Heart right ventricle (tissue), 16 donors: ENCODE measurements around the gene CGRRF1. TPM values are rescaled to one million over a fixed set of nuclear protein-coding genes. Genes with fewer than 3 reads are reported as not detected.

Source experiments
- ATAC-seq, 8 donors: fragments of 200-7000 bp; cut with Tn5 transposase; one replicate each; pipeline ENCODE4 v1.9.1; 2020; ENCODE audit warnings: mild to moderate bottlenecking in 8 of 8, moderate library complexity in 8 of 8, moderate number of reproducible peaks in 1 of 8
- DNase-seq, 2 donors: peaks; one replicate each; pipeline ENCODE4 v3.0.0-alpha.2; 2020
- H3K27ac ChIP-seq, 10 donors: fragments of 200-600 bp; sonication (generic) in 2 of 10; one replicate each; pipeline versions ENCODE4 v1.5.0 to v1.8.0; 2020 to 2022; ENCODE audit warnings: mild to moderate bottlenecking in 3 of 10
- H3K27me3 ChIP-seq, 7 donors: fragments of 200-600 bp; one replicate each; pipeline ENCODE4 v1.8.0; 2021 to 2022; ENCODE audit warnings: mild to moderate bottlenecking in 2 of 7
- H3K36me3 ChIP-seq, 9 donors: fragments of 200-600 bp; sonication (generic) in 1 of 9; one replicate each; pipeline versions ENCODE4 v1.5.0 to v1.8.0; 2020 to 2022; ENCODE audit warnings: mild to moderate bottlenecking in 2 of 9
- H3K4me1 ChIP-seq, 9 donors: fragments of 200-600 bp; sonication (generic) in 1 of 9; one replicate each; pipeline versions ENCODE4 v1.5.0 to v1.8.0; 2020 to 2022; ENCODE audit warnings: mild to moderate bottlenecking in 4 of 9
- H3K4me3 ChIP-seq, 10 donors: fragments of 200-600 bp; sonication (generic) in 2 of 10; one replicate each; pipeline versions ENCODE4 v1.5.0 to v1.8.0; 2020 to 2022; ENCODE audit warnings: mild to moderate bottlenecking in 7 of 10, moderate library complexity in 2 of 10
- H3K9me3 ChIP-seq, 11 donors: fragments of 200-600 bp in 10 of 11; sonication (generic) in 2 of 11; one replicate each; pipeline versions ENCODE4 v1.5.0 to v1.8.0; 2013 to 2022; ENCODE audit warnings: mild to moderate bottlenecking in 2 of 11, control low read depth in 1 of 11, moderate library complexity in 1 of 11
- WGBS, 2 donors: extraction: QIAGEN DNeasy Blood & Tissue Kit; methylation state at CpG; one replicate each; pipeline ENCODE4 v1.1.7; 2013; ENCODE audit warnings: inconsistent platforms in 1 of 2; 5-methylcytosine and 5-hydroxymethylcytosine counted together
- intact Hi-C, 10 donors: fragments of 100-400 bp; cut with DNase I; formaldehyde crosslinking; loops; one replicate each; pipeline versions ENCODE4 v1.11.1 to v1.14.2; 2022
- polyA plus RNA-seq, 2 donors: library from polyadenylated mRNA; stranded (reverse); fragments of 200-250 nt; gene quantifications; one replicate each; pipeline ENCODE4 v1.2.3, GENCODE V29; 2013
- total RNA-seq, 10 donors: library from RNA; stranded (reverse); fragmentation: NEBNext Ultra II Directional in 3 of 10; extraction: Animal tissue kit (Norgen Biotek cat#: 25700) in 3 of 10; gene quantifications; one replicate each; pipeline versions ENCODE4 v1.2.1 to v1.2.4, GENCODE V29; 2021 to 2023
- TF ChIP-seq, protein P1 (sequence below), 9 donors: fragments of 200-600 bp; sonication (generic) in 2 of 9; IDR thresholded peaks; one replicate each; pipeline versions ENCODE4 v1.5.0 to v1.8.0; 2021 to 2022; ENCODE audit warnings: antibody characterized with exemption in 9 of 9, mild to moderate bottlenecking in 5 of 9, moderate library complexity in 1 of 9
- donor health status: Arrhythmogenic right ventricular cardiomyopathy.
- donor health status: ischemic (EF 13 %, LVEDD 7.1; RV severe dilation, severe dysfunction).
- donor health status: healthy with polysubstance abuse.
- donor health status: DM: no; HTN: yes; CAD: no.
- donor health status: DM: no; HTN: no; CAD: no.
- donor health status: ischemic (EF 25% LVEDD 6.9; RV normal size, moderate dysfunction).
- donor health status: ischemic (EF 25% LVEDD 5.7; RV mildly dilated, moderate dysfunction).
- donor health status: healthy.
- donor health status: DM: yes; HTN: yes; CAD: no.
- donor health status: Ischemic cardiomyopathy.
- donor health status: ischemic (EF 35%, LVEDD 5.7; RV mildly dilated, moderate dysfunction).
- donor health status: nonischemic (EF 11% LVEDD 7.7; RV severe dilation, severe dysfunction).
- donor health status: DM: yes; HTN: yes; CAD: no.
- donor health status: PGD.
- donor health status: ischemic (EF 29% LVEDD 5.4; RV normal size, mild dysfunction).
- donor health status: nonischemic (EF 23%, LVEDD 6.1; RV moderate dilation, normal function).

The CGRRF1 gene
- total and polyA plus RNA-seq, 12 donors = 14.2 to 23.1 (median 17.6) TPM

DNA sequence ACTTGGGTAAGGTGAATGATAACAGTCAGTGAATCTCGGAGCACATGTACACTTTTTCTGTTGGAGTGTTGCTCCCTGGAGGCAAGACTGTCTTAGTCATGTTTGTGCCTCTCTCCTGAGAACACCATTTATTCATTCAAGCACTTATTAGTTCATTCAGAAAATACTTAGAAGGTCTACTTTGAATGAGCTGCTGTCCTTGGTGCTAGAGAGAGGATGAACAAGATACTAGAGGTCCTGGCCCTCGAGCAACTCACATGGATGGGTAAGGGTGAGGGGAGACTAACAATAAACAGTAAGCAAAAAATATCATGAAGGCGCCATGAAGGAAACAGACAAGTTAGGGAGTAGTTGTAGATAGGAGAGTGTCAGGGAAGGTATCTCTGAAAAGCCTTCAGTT, 40.2 kb downstream of the CGRRF1 start:
- no peak overlapping the region for H3K4me3 ChIP-seq
- no peak overlapping the region for H3K27ac ChIP-seq
- WGBS, 2 donors = 84 to 89% methylated on average over 3 of the region's 3 CpGs
- peaks cover 0 to 6% (median 0%) of the 10 kb centered on the region in 9 donors for H3K4me1 ChIP-seq
- TF ChIP-seq, protein P1, sequence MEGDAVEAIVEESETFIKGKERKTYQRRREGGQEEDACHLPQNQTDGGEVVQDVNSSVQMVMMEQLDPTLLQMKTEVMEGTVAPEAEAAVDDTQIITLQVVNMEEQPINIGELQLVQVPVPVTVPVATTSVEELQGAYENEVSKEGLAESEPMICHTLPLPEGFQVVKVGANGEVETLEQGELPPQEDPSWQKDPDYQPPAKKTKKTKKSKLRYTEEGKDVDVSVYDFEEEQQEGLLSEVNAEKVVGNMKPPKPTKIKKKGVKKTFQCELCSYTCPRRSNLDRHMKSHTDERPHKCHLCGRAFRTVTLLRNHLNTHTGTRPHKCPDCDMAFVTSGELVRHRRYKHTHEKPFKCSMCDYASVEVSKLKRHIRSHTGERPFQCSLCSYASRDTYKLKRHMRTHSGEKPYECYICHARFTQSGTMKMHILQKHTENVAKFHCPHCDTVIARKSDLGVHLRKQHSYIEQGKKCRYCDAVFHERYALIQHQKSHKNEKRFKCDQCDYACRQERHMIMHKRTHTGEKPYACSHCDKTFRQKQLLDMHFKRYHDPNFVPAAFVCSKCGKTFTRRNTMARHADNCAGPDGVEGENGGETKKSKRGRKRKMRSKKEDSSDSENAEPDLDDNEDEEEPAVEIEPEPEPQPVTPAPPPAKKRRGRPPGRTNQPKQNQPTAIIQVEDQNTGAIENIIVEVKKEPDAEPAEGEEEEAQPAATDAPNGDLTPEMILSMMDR (IDR thresholded peaks at IDR 0.05) = no peak
- H3K9me3 ChIP-seq = no peaks in the 10 kb centered on the region
- no peaks in the 10 kb centered on the region for H3K36me3 ChIP-seq
- no peaks in the 10 kb centered on the region for H3K27me3 ChIP-seq
- no peak for ATAC-seq
- no peak for DNase-seq
- intact Hi-C loops = no loop called here

DNA sequence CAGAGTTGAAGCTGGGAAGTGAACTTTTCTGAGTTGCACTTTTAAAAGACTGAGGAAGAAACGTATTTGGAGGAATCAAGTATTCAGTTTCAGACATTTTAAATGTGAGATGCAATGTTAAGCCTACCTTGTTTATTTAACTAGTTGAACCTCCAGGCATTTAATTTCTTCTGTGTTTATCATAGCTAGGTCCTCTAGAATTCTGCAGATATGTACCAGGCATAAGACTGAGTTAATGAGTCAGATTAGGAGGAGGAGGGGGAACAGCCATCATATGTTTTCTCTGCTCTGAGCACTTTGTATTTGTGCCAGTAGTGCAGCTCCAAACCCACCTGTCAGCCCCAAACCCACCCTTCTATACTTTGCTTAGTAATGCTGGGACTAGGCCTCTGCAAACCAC, 40.8 kb downstream of the CGRRF1 start:
- 83 to 87% methylated on average over 1 of the region's 1 CpG for WGBS, 2 donors

DNA sequence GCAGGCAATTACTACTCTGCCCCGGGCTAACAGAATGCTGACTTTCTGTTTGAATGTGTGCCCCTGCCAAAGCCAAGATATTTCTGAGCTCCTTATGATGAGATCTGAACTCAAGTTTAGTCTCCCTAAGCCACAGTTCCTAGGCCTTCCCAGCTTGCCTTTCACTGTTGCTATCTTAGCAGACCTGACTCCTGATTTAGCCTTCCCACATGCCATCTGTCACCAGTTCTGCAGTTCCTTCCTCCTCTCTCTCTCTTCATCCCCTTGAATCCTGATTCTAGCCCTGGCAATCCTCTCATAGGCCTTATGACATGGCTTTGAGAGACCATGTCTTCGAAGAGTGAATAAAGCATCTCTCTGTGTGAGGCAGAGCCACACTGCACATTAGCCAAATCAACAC, 44.7 kb downstream of the CGRRF1 start:
- WGBS, 2 donors = 84 to 86% methylated on average over 2 of the region's 2 CpGs
- Histone ChIP-seq H3K27ac (no peak overlapping the region), H3K4me1 (peaks cover 0 to 6% (median 0%) of the 10 kb centered on the region in 9 donors), H3K4me3 (no peak overlapping the region), H3K36me3 (no peaks in the 10 kb centered on the region), H3K9me3 (no peaks in the 10 kb centered on the region), H3K27me3 (peaks cover 0 to 4% (median 0%) of the 10 kb centered on the region in 7 donors)
- ATAC-seq (peak in 1 of 8 donors; percentile 42), DNase-seq (no peak)
- TF ChIP-seq, protein P1 (IDR thresholded peaks at IDR 0.05) = no peak
- intact Hi-C loops = no loop called here

More for the DNA sequence above, 40.8 kb downstream of the CGRRF1 start:
- Histone ChIP-seq H3K4me3 (no peak overlapping the region), H3K36me3 (no peaks in the 10 kb centered on the region), H3K27me3 (no peaks in the 10 kb centered on the region), H3K4me1 (peaks cover 0 to 6% (median 0%) of the 10 kb centered on the region in 9 donors), H3K27ac (no peak overlapping the region), H3K9me3 (no peaks in the 10 kb centered on the region)
- intact Hi-C loops = no loop called here
- ATAC-seq = no peak
- TF ChIP-seq, protein P1 (IDR thresholded peaks at IDR 0.05) = no peak
- no peak for DNase-seq

DNA sequence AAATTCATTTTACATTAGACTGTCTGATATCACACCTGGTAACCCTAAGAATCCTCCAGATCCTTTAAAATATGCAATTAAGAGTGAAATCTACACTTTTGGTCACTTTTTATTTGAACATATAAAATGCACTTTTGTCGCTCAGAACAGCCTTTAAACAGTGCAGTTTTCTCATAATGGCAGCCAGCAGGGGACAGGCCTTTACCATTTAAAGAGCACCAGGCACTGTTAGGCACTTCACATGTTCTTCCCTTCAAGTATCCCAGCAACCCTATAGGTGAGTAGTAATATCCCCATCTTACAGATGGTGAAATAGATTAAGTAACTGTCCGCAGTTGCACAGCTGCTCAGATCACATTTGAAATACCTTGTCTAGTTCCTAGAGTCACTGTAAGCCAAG, 45.9 kb downstream of the CGRRF1 start:
- TF ChIP-seq, protein P1 (IDR thresholded peaks at IDR 0.05) = no peak
- Histone ChIP-seq H3K27ac (no peak overlapping the region), H3K9me3 (no peaks in the 10 kb centered on the region), H3K36me3 (no peaks in the 10 kb centered on the region), H3K4me1 (peaks cover 0 to 6% (median 0%) of the 10 kb centered on the region in 9 donors), H3K27me3 (peaks cover 0 to 4% (median 0%) of the 10 kb centered on the region in 7 donors), H3K4me3 (no peak overlapping the region)
- no peak for DNase-seq
- WGBS, 2 donors = 95 to 96% methylated on average over 2 of the region's 2 CpGs
- intact Hi-C loops = no loop called here
- ATAC-seq = no peak
